Calu3 (cell line): ENCODE data around the gene CEND1. TPM values are rescaled to one million over a fixed set of nuclear protein-coding genes. Genes with fewer than 3 reads are reported as not detected.
A peak's percentile ranks its signal among the peaks of the same experiment; 100 is the strongest.

ENCODE experiments used
- BruUV-seq: library from RNA; stranded (reverse); fragments of 400-500 nt; replicated peaks from 2 replicates; lab custom pipeline; 2021; lab: Mats Ljungman, UMichigan
- CTCF ChIA-PET: fragments of 300-600 bp; sonication (Branson Sonifier 250); formaldehyde crosslinking; loops from one replicate; lab custom pipeline; 2022; ENCODE audit warnings: antibody characterized with exemption; lab: Charles Lee
- DNase-seq: peaks from one replicate; pipeline ENCODE4 v3.0.0; 2022
- H3K27ac Mint-ChIP-seq: one replicate; pipeline ENCODE4 v1.8.0; 2022; ENCODE audit warnings: mixed read lengths; ENCODE audit not compliant: unreplicated experiment
- H3K27me3 Mint-ChIP-seq: one replicate; pipeline ENCODE4 v1.8.0; 2022; ENCODE audit warnings: mixed read lengths; ENCODE audit not compliant: unreplicated experiment
- H3K36me3 Mint-ChIP-seq: one replicate; pipeline ENCODE4 v1.8.0; 2022; ENCODE audit warnings: mild to moderate bottlenecking, moderate library complexity, mixed read lengths; ENCODE audit not compliant: insufficient read depth, unreplicated experiment
- H3K4me1 Mint-ChIP-seq: one replicate; pipeline ENCODE4 v1.8.0; 2022; ENCODE audit warnings: mild to moderate bottlenecking, low read depth, mixed read lengths; ENCODE audit not compliant: unreplicated experiment
- H3K4me3 Mint-ChIP-seq: one replicate; pipeline ENCODE4 v1.8.0; 2022; ENCODE audit warnings: mild to moderate bottlenecking, low read depth, moderate library complexity, mixed read lengths; ENCODE audit not compliant: unreplicated experiment
- H3K9me3 Mint-ChIP-seq: one replicate; pipeline ENCODE4 v1.8.0; 2022; ENCODE audit warnings: low read depth, mixed read lengths; ENCODE audit not compliant: unreplicated experiment
- CTCF ChIP-seq: fragments of 200-600 bp; IDR thresholded peaks from one replicate; pipeline ENCODE4 v1.8.0; 2022; ENCODE audit warnings: antibody characterized with exemption; ENCODE audit not compliant: unreplicated experiment
- intact Hi-C: fragments of 100-400 bp; cut with micrococcal nuclease; formaldehyde crosslinking; loops from one replicate; pipeline ENCODE4 v1.10.0; 2022; ENCODE audit not compliant: unreplicated experiment
- total RNA-seq: library from RNA; stranded (reverse); gene quantifications from 2 replicates; pipeline ENCODE4 v1.2.3, GENCODE V29; 2022

Gene CEND1
- total RNA-seq, 1 experiment from 2014 or later = not detected

GRCh38 chr11:766106-766935 is 23.6 kb downstream of the CEND1 start:
- no TSS peak for BruUV-seq
- TF ChIP-seq CTCF = no peak
- Mint-ChIP-seq H3K4me1 (peaks cover 22% of the 10 kb centered on the region), H3K36me3 (peaks cover 87% of the 10 kb centered on the region), H3K27ac (no peak overlapping the region), H3K27me3 (no peaks in the 10 kb centered on the region), H3K4me3 (no peak overlapping the region), H3K9me3 (no peaks in the 10 kb centered on the region)
- CTCF ChIA-PET = no interaction called here
- intact Hi-C loops = no loop called here
- DNase-seq = no peak

- Mint-ChIP-seq H3K9me3 (no peaks in the 10 kb centered on the region), H3K27me3 (no peaks in the 10 kb centered on the region), H3K27ac (no peak overlapping the region), H3K36me3 (peaks cover 87% of the 10 kb centered on the region), H3K4me3 (no peak overlapping the region), H3K4me1 (peaks cover 22% of the 10 kb centered on the region)
- intact Hi-C loops = no loop called here
- CTCF ChIA-PET = interaction anchor here (0.7 kb wide), 1 partner anchor 132 kb away, joined by 3 read pairs; no protein-coding TSS in a partner anchor
- DNase-seq = no peak
- no peak for TF ChIP-seq CTCF
- no TSS peak for BruUV-seq
These were observed 24.1 kb downstream of the CEND1 start for GRCh38 chr11:765802-766091.

GRCh38 chr11:765025-765801 is 24.7 kb downstream of the CEND1 start:
- H3K9me3 Mint-ChIP-seq = no peaks in the 10 kb centered on the region
- H3K4me1 Mint-ChIP-seq = peaks cover 22% of the 10 kb centered on the region
- CTCF ChIA-PET = interaction anchor here (0.6 to 0.7 kb wide), 2 partner anchors 133 to 210 kb away, joined by 3 read pairs; no protein-coding TSS in a partner anchor
- H3K4me3 Mint-ChIP-seq = no peak overlapping the region
- peak overlapping the region; percentile 39 for H3K27ac Mint-ChIP-seq
- intact Hi-C loops = no loop called here
- H3K36me3 Mint-ChIP-seq = peaks cover 89% of the 10 kb centered on the region
- peak; percentile 74 for DNase-seq
- H3K27me3 Mint-ChIP-seq = no peaks in the 10 kb centered on the region
- BruUV-seq = no TSS peak
- peak; percentile 84 for TF ChIP-seq CTCF

- Mint-ChIP-seq H3K4me3 (no peak overlapping the region), H3K9me3 (no peaks in the 10 kb centered on the region), H3K27me3 (no peaks in the 10 kb centered on the region), H3K4me1 (peaks cover 22% of the 10 kb centered on the region), H3K27ac (peak overlapping the region; percentile 39), H3K36me3 (peaks cover 92% of the 10 kb centered on the region)
- BruUV-seq = no TSS peak
- TF ChIP-seq CTCF = no peak
- CTCF ChIA-PET = interaction anchor here (1.1 kb wide), 1 partner anchor 68 kb away, joined by 3 read pairs; no protein-coding TSS in a partner anchor
- no peak for DNase-seq
- intact Hi-C loops = no loop called here
These were observed 25.4 kb downstream of the CEND1 start for GRCh38 chr11:764322-765024.
